ENCODE data around the gene TPCN2. TPM values are rescaled to one million over a fixed set of nuclear protein-coding genes. Genes with fewer than 3 reads are reported as not detected.

TPCN2 gene
- total and polyA plus RNA-seq, 4 donors: 6.4 to 20.8 (median 12.1) TPM

- TF ChIP-seq RXRA (IDR thresholded peaks at IDR 0.05): no peak
- no peak for TF ChIP-seq TAF1 (conservative IDR thresholded peaks at IDR 0.05)
- no peak for TF ChIP-seq JUND (IDR thresholded peaks at IDR 0.05)
- TF ChIP-seq YY1 (IDR thresholded peaks at IDR 0.05): no peak
- no peak for TF ChIP-seq CTCF (IDR thresholded peaks at IDR 0.05; ENCODE audit: low read depth, low read length, missing input control)
- TF ChIP-seq SP1 (IDR thresholded peaks at IDR 0.05): no peak
- TF ChIP-seq FOXA1 (IDR thresholded peaks at IDR 0.05): no peak
- no peak for TF ChIP-seq ATF3 (IDR thresholded peaks at IDR 0.05)
Observed at GRCh38 chr11:69071086-69071800, 22.5 kb downstream of the TPCN2 start.

GRCh38 chr11:69071956-69072355, 23.2 kb downstream of the TPCN2 start:
- H3K27ac ChIP-seq (ENCODE audit: low read depth in 1 of 2, low read length in 2 of 2): no peak overlapping the region
- H3K27me3 ChIP-seq (ENCODE audit: control insufficient read depth in 4 of 4, insufficient read depth in 4 of 4, low read length in 3 of 4): no peaks in the 10 kb centered on the region
- TF ChIP-seq FOXA2 (IDR thresholded peaks at IDR 0.05): no peak
- TF ChIP-seq REST (IDR thresholded peaks at IDR 0.05): no peak
- TF ChIP-seq CTCF (IDR thresholded peaks at IDR 0.05; ENCODE audit: low read depth, low read length, missing input control): no peak
- TF ChIP-seq FOXA1 (IDR thresholded peaks at IDR 0.05): no peak
- TF ChIP-seq RAD21 (IDR thresholded peaks at IDR 0.05): no peak
- no peak for TF ChIP-seq EGR1 (IDR thresholded peaks at IDR 0.05; ENCODE audit: low read depth in 2 of 2)
- TF ChIP-seq MAX (IDR thresholded peaks at IDR 0.05): no peak
- TF ChIP-seq RXRA (IDR thresholded peaks at IDR 0.05): no peak
- TF ChIP-seq HNF4G (IDR thresholded peaks at IDR 0.05): no peak
- TF ChIP-seq SP1 (IDR thresholded peaks at IDR 0.05): no peak
- no peak for TF ChIP-seq JUND (IDR thresholded peaks at IDR 0.05)
- no peak for DNase-seq (ENCODE audit: low spot score)
- no peaks in the 10 kb centered on the region for H3K4me1 ChIP-seq (ENCODE audit: control insufficient read depth in 4 of 4, insufficient read depth in 4 of 4, low read length in 3 of 4)
- H3K36me3 ChIP-seq (ENCODE audit: control insufficient read depth in 4 of 4, insufficient read depth in 3 of 4, low read depth in 1 of 4, low read length in 3 of 4): peaks cover 15 to 51% (median 31%) of the 10 kb centered on the region in 4 donors
- no peaks in the 10 kb centered on the region for H3K9me3 ChIP-seq (ENCODE audit: control insufficient read depth in 4 of 4, low read length in 3 of 4)
- no peak overlapping the region for H3K9ac ChIP-seq (ENCODE audit: low read depth in 1 of 2, low read length in 2 of 2)
- no peak overlapping the region for H3K4me3 ChIP-seq (ENCODE audit: low read depth in 1 of 3, low read length in 3 of 3)
- whole genome bisulfite sequencing: 93% methylated on average over 13 of the region's 13 CpGs

More at GRCh38 chr11:69071086-69071800, 22.5 kb downstream of the TPCN2 start:
- H3K9me3 ChIP-seq (ENCODE audit: control insufficient read depth in 4 of 4, low read length in 3 of 4): no peaks in the 10 kb centered on the region
- H3K27ac ChIP-seq (ENCODE audit: low read depth in 1 of 2, low read length in 2 of 2): no peak overlapping the region
- no peak overlapping the region for H3K4me3 ChIP-seq (ENCODE audit: low read depth in 1 of 3, low read length in 3 of 3)
- 93% methylated on average over 23 of the region's 23 CpGs for WGBS
- H3K9ac ChIP-seq (ENCODE audit: low read depth in 1 of 2, low read length in 2 of 2): no peak overlapping the region
- H3K27me3 ChIP-seq (ENCODE audit: control insufficient read depth in 4 of 4, insufficient read depth in 4 of 4, low read length in 3 of 4): no peaks in the 10 kb centered on the region
- H3K4me1 ChIP-seq (ENCODE audit: control insufficient read depth in 4 of 4, insufficient read depth in 4 of 4, low read length in 3 of 4): no peaks in the 10 kb centered on the region
- H3K36me3 ChIP-seq (ENCODE audit: control insufficient read depth in 4 of 4, insufficient read depth in 3 of 4, low read depth in 1 of 4, low read length in 3 of 4): peaks cover 15 to 52% (median 31%) of the 10 kb centered on the region in 4 donors
- DNase-seq (ENCODE audit: low spot score): no peak
